NCI-H226 (cell line): Measurements from ENCODE around the gene AGBL2.
"Not testable (repeated sequence)": the region's sequence is repeated elsewhere in the genome, so short reads cannot be mapped to it uniquely, and the experiment has no call there.

Experiments
- DNase-seq: peaks from one replicate; pipeline ENCODE4 v3.0.0-alpha.2; 2015

The AGBL2 gene

GRCh38 chr11:47688991-47689390 is 26.2 kb downstream of the AGBL2 start:
- DNase-seq, result no peak

GRCh38 chr11:47688111-47688510 is 27.1 kb downstream of the AGBL2 start:
- DNase-seq, result no peak

- DNase-seq, result not testable (repeated sequence)
These were observed 28.5 kb downstream of the AGBL2 start for GRCh38 chr11:47686704-47687103.

- no peak for DNase-seq
These were observed 29.0 kb downstream of the AGBL2 start for GRCh38 chr11:47686151-47686550.

- DNase-seq, result no peak
These were observed 39.3 kb downstream of the AGBL2 start for GRCh38 chr11:47675851-47676250.

GRCh38 chr11:47672283-47672730 is 42.9 kb downstream of the AGBL2 start:
- peak; percentile 32 for DNase-seq

- DNase-seq, result no peak
These were observed 45.3 kb downstream of the AGBL2 start for GRCh38 chr11:47669856-47670255.

GRCh38 chr11:47668665-47669064 is 46.5 kb downstream of the AGBL2 start:
- no peak for DNase-seq

- DNase-seq, result no peak
These were observed 47.6 kb downstream of the AGBL2 start for GRCh38 chr11:47667555-47667954.

GRCh38 chr11:47667135-47667534 is 48.0 kb downstream of the AGBL2 start:
- DNase-seq, result peak; percentile 34

- not testable (repeated sequence) for DNase-seq
These were observed 50.2 kb downstream of the AGBL2 start for GRCh38 chr11:47664936-47665335.

- DNase-seq, result no peak
These were observed 53.9 kb downstream of the AGBL2 start for GRCh38 chr11:47661245-47661644.

GRCh38 chr11:47659276-47659675 is 55.9 kb downstream of the AGBL2 start:
- no peak for DNase-seq

- no peak for DNase-seq
These were observed 58.8 kb downstream of the AGBL2 start for GRCh38 chr11:47656260-47656885.

GRCh38 chr11:47651818-47652469 is 63.2 kb downstream of the AGBL2 start:
- no peak for DNase-seq

GRCh38 chr11:47649276-47649675 is 65.9 kb downstream of the AGBL2 start:
- no peak for DNase-seq

GRCh38 chr11:47646019-47646418 is 69.2 kb downstream of the AGBL2 start:
- DNase-seq, result no peak

- DNase-seq, result no peak
These were observed 69.7 kb downstream of the AGBL2 start for GRCh38 chr11:47645500-47645899.

- peak; percentile 90 for DNase-seq
These were observed 72.9 kb downstream of the AGBL2 start, which contains the start of gene MTCH2 for GRCh38 chr11:47642099-47642855. Gene MTCH2 (minus strand): TSS chr11:47642559. CDS start chr11:47642465, 94 bp downstream.

- no peak for DNase-seq
These were observed 73.5 kb downstream of the AGBL2 start for GRCh38 chr11:47641600-47642098.

- DNase-seq, result not testable (repeated sequence)
These were observed 74.7 kb downstream of the AGBL2 start for GRCh38 chr11:47640506-47640905.

GRCh38 chr11:47636331-47636730 is 78.8 kb downstream of the AGBL2 start:
- not testable (repeated sequence) for DNase-seq

- peak; percentile 15 for DNase-seq
These were observed 83.7 kb downstream of the AGBL2 start for GRCh38 chr11:47631473-47631872.

GRCh38 chr11:47628026-47628425 is 87.1 kb downstream of the AGBL2 start:
- DNase-seq, result no peak
